DND-41 (cell line): ENCODE measurements around the gene WDR72.

Experiments
- EZH2 ChIP-seq: IDR thresholded peaks from 3 replicates; pipeline ENCODE4 v1.6.1; 2012; ENCODE audit warnings: borderline replicate concordance, low read depth, mild to moderate bottlenecking, moderate library complexity, low read length, inconsistent platforms; ENCODE audit not compliant: severe bottlenecking
- TF ChIP-seq, protein P1 (sequence below): IDR thresholded peaks from 2 replicates; pipeline ENCODE4 v1.5.1; 2012; ENCODE audit warnings: borderline replicate concordance, low read length, moderate library complexity, mild to moderate bottlenecking; ENCODE audit not compliant: poor library complexity, severe bottlenecking; ENCODE audit errors: extremely low read depth

DNA sequence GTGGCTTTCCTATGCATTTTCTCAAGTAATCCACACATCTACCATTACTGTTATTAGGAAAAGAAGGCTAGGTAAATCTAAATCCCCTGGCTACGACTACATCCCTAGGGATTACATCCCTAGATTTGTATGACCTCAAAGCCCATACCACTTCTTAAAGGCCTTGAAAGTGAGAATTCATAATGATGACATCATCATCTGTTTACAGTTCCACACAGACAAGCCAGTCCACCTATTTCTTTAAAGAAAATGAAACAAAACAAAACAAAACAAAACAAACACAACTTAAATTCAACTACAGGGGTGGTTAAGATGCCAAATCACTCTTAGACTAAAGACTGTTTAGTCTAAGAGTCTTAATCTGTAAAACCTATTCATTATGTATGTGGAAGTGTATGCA lies 5.7 kb downstream of the WDR72 start:
- TF ChIP-seq, protein P1, sequence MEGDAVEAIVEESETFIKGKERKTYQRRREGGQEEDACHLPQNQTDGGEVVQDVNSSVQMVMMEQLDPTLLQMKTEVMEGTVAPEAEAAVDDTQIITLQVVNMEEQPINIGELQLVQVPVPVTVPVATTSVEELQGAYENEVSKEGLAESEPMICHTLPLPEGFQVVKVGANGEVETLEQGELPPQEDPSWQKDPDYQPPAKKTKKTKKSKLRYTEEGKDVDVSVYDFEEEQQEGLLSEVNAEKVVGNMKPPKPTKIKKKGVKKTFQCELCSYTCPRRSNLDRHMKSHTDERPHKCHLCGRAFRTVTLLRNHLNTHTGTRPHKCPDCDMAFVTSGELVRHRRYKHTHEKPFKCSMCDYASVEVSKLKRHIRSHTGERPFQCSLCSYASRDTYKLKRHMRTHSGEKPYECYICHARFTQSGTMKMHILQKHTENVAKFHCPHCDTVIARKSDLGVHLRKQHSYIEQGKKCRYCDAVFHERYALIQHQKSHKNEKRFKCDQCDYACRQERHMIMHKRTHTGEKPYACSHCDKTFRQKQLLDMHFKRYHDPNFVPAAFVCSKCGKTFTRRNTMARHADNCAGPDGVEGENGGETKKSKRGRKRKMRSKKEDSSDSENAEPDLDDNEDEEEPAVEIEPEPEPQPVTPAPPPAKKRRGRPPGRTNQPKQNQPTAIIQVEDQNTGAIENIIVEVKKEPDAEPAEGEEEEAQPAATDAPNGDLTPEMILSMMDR: no peak
- TF ChIP-seq EZH2: no peak
